Neuronal stem cell (in vitro differentiated cells): Measurements from ENCODE around the gene UGT1A10.
A peak's percentile ranks its signal among the peaks of the same experiment; 100 is the strongest.
"Not testable (repeated sequence)": the region's sequence is repeated elsewhere in the genome, so short reads cannot be mapped to it uniquely, and the experiment has no call there.

Source experiments
- DNase-seq: peaks from one replicate; pipeline ENCODE4 v3.0.0-alpha.2; 2013; ENCODE audit warnings: low spot score
- H2AFZ ChIP-seq: one replicate; pipeline ENCODE4 v1.6.1; 2013; ENCODE audit warnings: mild to moderate bottlenecking, low read length, inconsistent platforms
- H2AK5ac ChIP-seq: 2 replicates; pipeline ENCODE4 v1.6.1; 2013; ENCODE audit warnings: low read depth, mild to moderate bottlenecking, inconsistent platforms, low read length, moderate library complexity, mixed read lengths
- H2BK120ac ChIP-seq: 2 replicates; pipeline ENCODE4 v1.6.1; 2013; ENCODE audit warnings: low read depth, mild to moderate bottlenecking, inconsistent platforms, low read length, moderate library complexity, mixed read lengths
- H2BK12ac ChIP-seq: one replicate; pipeline ENCODE4 v1.6.1; 2013; ENCODE audit warnings: low read length, inconsistent platforms
- H2BK15ac ChIP-seq: 2 replicates; pipeline ENCODE4 v1.6.1; 2013; ENCODE audit warnings: mild to moderate bottlenecking, low read length, inconsistent platforms, mixed read lengths
- H2BK5ac ChIP-seq: one replicate; pipeline ENCODE4 v1.6.1; 2013; ENCODE audit warnings: inconsistent platforms, mild to moderate bottlenecking, low read length, moderate library complexity
- H3K14ac ChIP-seq: one replicate; pipeline ENCODE4 v1.6.1; 2013; ENCODE audit warnings: low read length, inconsistent platforms
- H3K18ac ChIP-seq: 2 replicates; pipeline ENCODE4 v1.6.1; 2013; ENCODE audit warnings: low read length, inconsistent platforms
- H3K23ac ChIP-seq: 2 replicates; pipeline ENCODE4 v1.6.1; 2013; ENCODE audit warnings: low read depth, mild to moderate bottlenecking, mixed read lengths, low read length, inconsistent platforms; ENCODE audit not compliant: poor library complexity
- H3K27ac ChIP-seq: replicated peaks from 3 replicates; pipeline ENCODE4 v1.5.1; 2013; ENCODE audit warnings: low read length, inconsistent platforms
- H3K27me3 ChIP-seq, 3 experiments: 2 replicates each; pipeline ENCODE4 v1.6.1; 2013; ENCODE audit warnings: low read length in 3 of 3, mild to moderate bottlenecking in 2 of 3, inconsistent platforms in 1 of 3, low read depth in 1 of 3, mixed read lengths in 1 of 3, moderate library complexity in 1 of 3; ENCODE audit not compliant: control insufficient read depth in 3 of 3, insufficient read depth in 3 of 3
- H3K36me3 ChIP-seq, 2 donors: replicated peaks in 1 of 2; 2 replicates each; pipeline ENCODE4 v1.6.1; 2013; ENCODE audit warnings: low read length in 2 of 2; ENCODE audit not compliant: control insufficient read depth in 2 of 2, insufficient read depth in 2 of 2
- H3K4ac ChIP-seq: 2 replicates; pipeline ENCODE4 v1.6.1; 2013; ENCODE audit warnings: inconsistent platforms, mild to moderate bottlenecking, low read length, moderate library complexity
- H3K4me1 ChIP-seq, 2 donors: 1 replicate in 1 of 2; 2 replicates in 1 of 2; pipeline ENCODE4 v1.6.1; 2013; ENCODE audit warnings: low read length in 2 of 2, low read depth in 1 of 2; ENCODE audit not compliant: control insufficient read depth in 2 of 2, insufficient read depth in 1 of 2
- H3K4me2 ChIP-seq: one replicate; pipeline ENCODE4 v1.6.1; 2013; ENCODE audit warnings: mild to moderate bottlenecking, low read length, inconsistent platforms; ENCODE audit not compliant: insufficient read depth, poor library complexity, severe bottlenecking
- H3K4me3 ChIP-seq, 2 donors: 2 replicates each; pipeline ENCODE4 v1.5.1; 2013; ENCODE audit warnings: low read length in 2 of 2, mild to moderate bottlenecking in 2 of 2, inconsistent platforms in 1 of 2, moderate library complexity in 1 of 2
- H3K79me1 ChIP-seq: one replicate; pipeline ENCODE4 v1.6.1; 2013; ENCODE audit warnings: low read depth, mild to moderate bottlenecking, inconsistent platforms, low read length, moderate library complexity
- H3K9ac ChIP-seq: one replicate; pipeline ENCODE4 v1.6.1; 2013; ENCODE audit warnings: mild to moderate bottlenecking, low read depth, low read length, inconsistent platforms; ENCODE audit not compliant: poor library complexity
- H3K9me3 ChIP-seq, 2 donors: replicated peaks in 1 of 2; 2 replicates each; pipeline versions ENCODE3 to v1.6.1; 2013; ENCODE audit warnings: low read length in 2 of 2, mild to moderate bottlenecking in 2 of 2, inconsistent platforms in 1 of 2, low read depth in 1 of 2, mixed read lengths in 1 of 2, moderate library complexity in 1 of 2; ENCODE audit not compliant: control insufficient read depth in 2 of 2, insufficient read depth in 1 of 2
- H4K8ac ChIP-seq: one replicate; pipeline ENCODE4 v1.6.1; 2013; ENCODE audit warnings: low read depth, mild to moderate bottlenecking, inconsistent platforms, low read length, moderate library complexity
- H4K91ac ChIP-seq: one replicate; pipeline ENCODE4 v1.6.1; 2013; ENCODE audit warnings: low read length, low read depth, mild to moderate bottlenecking, inconsistent platforms; ENCODE audit not compliant: poor library complexity
- WGBS, 2 donors: extraction: QIAGEN DNeasy Blood & Tissue Kit; methylation state at CpG; one replicate each; pipeline ENCODE4 v1.1.7; 2013; ENCODE audit warnings: missing lambda C conversion rate in 2 of 2, mixed read lengths in 1 of 2; ENCODE audit not compliant: insufficient read length in 2 of 2, insufficient replicate concordance in 1 of 2; ENCODE audit errors: extremely low coverage in 2 of 2; 5-methylcytosine and 5-hydroxymethylcytosine counted together

Gene UGT1A10

DNA sequence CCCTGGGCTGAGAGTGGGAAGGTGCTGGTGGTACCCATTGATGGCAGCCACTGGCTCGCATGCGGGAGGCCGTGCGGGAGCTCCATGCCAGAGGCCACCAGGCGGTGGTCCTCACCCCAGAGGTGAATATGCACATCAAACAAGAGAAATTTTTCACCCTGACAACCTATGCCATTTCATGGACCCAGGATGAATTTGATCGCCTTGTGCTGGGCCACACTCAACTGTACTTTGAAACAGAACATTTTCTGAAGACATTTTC is 111.0 kb downstream of the UGT1A10 start:
- H2BK12ac ChIP-seq = no peak overlapping the region
- no peak overlapping the region for H2AFZ ChIP-seq
- no peak overlapping the region for H2BK15ac ChIP-seq
- H4K91ac ChIP-seq = no peak overlapping the region
- no peaks in the 10 kb centered on the region for H3K79me1 ChIP-seq
- H3K36me3 ChIP-seq = no peaks in the 10 kb centered on the region
- no peak overlapping the region for H3K27ac ChIP-seq
- WGBS, 2 donors = no CpG with 5 or more reads among the region's 6 CpGs
- no peak overlapping the region for H2AK5ac ChIP-seq
- no peak overlapping the region for H3K9ac ChIP-seq
- no peak overlapping the region for H3K18ac ChIP-seq
- DNase-seq = no peak
- no peak overlapping the region for H3K4me3 ChIP-seq
- no peak overlapping the region for H2BK120ac ChIP-seq
- no peak overlapping the region for H3K4me2 ChIP-seq
- no peak overlapping the region for H3K14ac ChIP-seq
- H4K8ac ChIP-seq = no peak overlapping the region
- no peak overlapping the region for H2BK5ac ChIP-seq
- no peaks in the 10 kb centered on the region for H3K4me1 ChIP-seq
- H3K23ac ChIP-seq = no peak overlapping the region
- peaks cover 4 to 13% of the 10 kb centered on the region in 2 donors for H3K9me3 ChIP-seq
- H3K27me3 ChIP-seq = no peaks in the 10 kb centered on the region
- no peak overlapping the region for H3K4ac ChIP-seq

DNA sequence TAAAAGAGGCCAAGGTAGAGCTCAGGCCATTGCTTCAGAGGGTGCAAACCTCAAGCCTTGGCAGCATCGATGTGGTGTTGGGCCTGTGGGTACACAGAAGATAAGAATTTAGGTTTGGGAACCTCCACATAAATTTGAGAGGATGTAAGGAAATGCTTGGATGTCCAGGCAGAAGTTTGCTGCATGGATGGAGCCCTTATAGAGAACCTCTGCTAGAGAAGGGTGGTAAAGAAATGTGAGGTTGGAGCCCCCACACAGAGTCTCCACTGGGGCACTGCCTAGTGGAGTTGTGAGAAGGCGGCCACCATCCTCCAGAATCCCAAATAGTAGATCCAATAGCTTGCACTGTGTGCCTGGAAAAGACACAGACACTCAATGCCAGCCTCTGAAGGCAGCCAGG is 114.4 kb downstream of the UGT1A10 start:
- not testable (repeated sequence) for H2AFZ ChIP-seq, H3K79me1 ChIP-seq, H3K14ac ChIP-seq, H3K4me3 ChIP-seq, H4K8ac ChIP-seq, H3K36me3 ChIP-seq, H3K4me1 ChIP-seq, H3K9ac ChIP-seq, H2BK5ac ChIP-seq, H2AK5ac ChIP-seq, H3K27me3 ChIP-seq, H2BK120ac ChIP-seq, DNase-seq, H4K91ac ChIP-seq, H3K4me2 ChIP-seq, H3K18ac ChIP-seq, H2BK12ac ChIP-seq, H2BK15ac ChIP-seq, H3K23ac ChIP-seq, H3K4ac ChIP-seq, H3K27ac ChIP-seq
- peaks cover 9 to 13% of the 10 kb centered on the region in 2 donors for H3K9me3 ChIP-seq
- no CpG with 5 or more reads among the region's 2 CpGs for WGBS, 2 donors

DNA sequence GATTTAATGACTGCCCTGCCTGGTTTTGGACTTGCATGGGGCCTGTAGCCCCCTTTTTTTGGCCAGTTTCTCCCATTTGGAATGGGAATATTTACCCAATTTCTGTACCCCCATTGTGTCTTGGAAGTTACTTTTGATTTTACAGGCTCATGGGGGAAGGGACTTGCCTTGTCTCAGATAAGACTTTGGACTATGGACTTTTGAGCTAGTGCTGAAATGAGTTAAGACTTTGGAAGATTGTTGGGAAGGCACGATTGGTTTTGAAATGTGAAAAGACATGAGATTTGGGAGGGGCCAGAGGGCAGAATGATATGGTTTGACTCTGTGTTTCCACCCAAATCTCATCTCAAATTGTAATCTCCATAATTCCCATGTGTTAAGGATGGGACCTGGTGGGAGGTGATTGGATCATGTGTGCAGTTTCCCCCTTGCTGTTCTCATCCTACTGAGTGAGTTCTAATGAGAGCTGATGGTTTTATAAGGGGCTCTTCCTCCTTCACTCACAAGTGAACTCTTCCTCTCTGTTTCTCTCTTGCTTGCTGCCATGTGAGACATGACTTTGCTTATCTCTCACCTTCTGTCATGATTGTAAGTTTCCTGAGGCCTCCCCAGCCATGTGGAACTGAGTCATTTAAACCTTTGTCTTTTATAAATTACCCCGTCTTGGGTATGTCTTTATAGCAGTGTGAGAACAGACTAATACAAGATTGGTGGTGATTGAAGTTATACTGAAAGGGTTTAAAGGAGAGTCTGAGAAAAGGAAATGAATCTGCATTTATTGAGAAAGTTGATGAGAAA is 115.2 kb downstream of the UGT1A10 start:
- not testable (repeated sequence) for H3K4ac ChIP-seq, H2BK5ac ChIP-seq, H3K79me1 ChIP-seq, H3K18ac ChIP-seq, H2BK12ac ChIP-seq, H4K91ac ChIP-seq, H3K27ac ChIP-seq, H3K36me3 ChIP-seq, H3K9ac ChIP-seq, H2AFZ ChIP-seq, H3K27me3 ChIP-seq, H2AK5ac ChIP-seq, H3K4me1 ChIP-seq, H4K8ac ChIP-seq, H3K23ac ChIP-seq, H3K14ac ChIP-seq, H2BK120ac ChIP-seq, H3K4me2 ChIP-seq, H3K4me3 ChIP-seq, DNase-seq, H2BK15ac ChIP-seq
- peaks cover 9 to 13% of the 10 kb centered on the region in 2 donors for H3K9me3 ChIP-seq
- WGBS, 2 donors = no CpG with 5 or more reads among the region's 2 CpGs

DNA sequence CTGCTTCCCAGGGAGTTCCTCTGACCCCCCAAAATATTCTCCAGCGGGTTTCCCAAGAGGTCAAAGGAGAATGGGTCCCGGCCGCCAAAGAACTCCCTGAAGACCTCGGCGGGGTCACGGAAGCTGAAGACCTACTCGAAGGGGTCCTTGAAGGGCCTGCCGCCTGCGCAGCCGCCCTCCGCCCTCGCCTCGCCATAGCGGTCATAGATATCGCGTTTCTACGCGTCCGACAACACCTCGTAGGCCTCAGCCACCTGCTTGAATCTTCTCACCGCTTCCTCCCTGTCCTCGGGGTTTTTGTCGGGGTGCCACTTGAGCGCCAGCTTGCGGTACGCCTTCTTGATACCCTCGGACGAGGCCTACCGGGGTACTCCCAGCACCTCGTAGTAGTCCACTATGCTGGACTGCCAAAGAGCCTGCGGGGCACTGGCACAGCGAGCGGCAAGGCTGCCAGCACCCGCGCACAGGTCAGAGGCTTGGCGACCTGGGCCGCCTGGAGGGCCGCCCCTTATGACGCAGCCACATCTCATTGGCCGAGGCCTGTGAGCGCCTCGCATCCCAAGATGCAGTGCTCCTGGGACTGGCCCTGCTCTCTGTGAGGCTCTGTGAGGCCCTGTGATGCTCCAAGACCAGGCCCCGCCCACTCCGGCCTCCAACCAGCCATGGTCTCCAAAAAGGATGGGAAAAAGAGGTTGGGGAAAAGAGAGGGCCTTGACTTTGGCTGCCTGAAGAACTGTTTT is 118.8 kb downstream of the UGT1A10 start:
- Histone ChIP-seq H2AK5ac (no peak overlapping the region), H3K4me3 (peak overlapping the region in 1 of 2 donors; percentile 60), H3K18ac (no peak overlapping the region), H4K8ac (no peak overlapping the region), H3K27me3 (no peaks in the 10 kb centered on the region), H4K91ac (no peak overlapping the region), H2BK120ac (no peak overlapping the region), H2AFZ (no peak overlapping the region), H3K4me1 (peaks cover 0 to 4% of the 10 kb centered on the region in 2 donors), H3K36me3 (no peaks in the 10 kb centered on the region), H3K23ac (peak overlapping the region; percentile 62), H3K9ac (no peak overlapping the region), H3K14ac (no peak overlapping the region), H3K79me1 (no peaks in the 10 kb centered on the region), H3K4ac (no peak overlapping the region), H3K4me2 (no peak overlapping the region), H2BK5ac (no peak overlapping the region), H2BK15ac (no peak overlapping the region), H3K9me3 (peaks cover 9 to 13% of the 10 kb centered on the region in 2 donors), H2BK12ac (no peak overlapping the region), H3K27ac (no peak overlapping the region)
- no peak for DNase-seq
- WGBS, 2 donors = no CpG with 5 or more reads among the region's 44 CpGs
